GM18498 (cell line): Measurements from ENCODE around the gene IL13RA1.
"Not testable (repeated sequence)": the region's sequence is repeated elsewhere in the genome, so short reads cannot be mapped to it uniquely, and the experiment has no call there.

Source experiments
- ATAC-seq: cut with Tn5 transposase; IDR thresholded peaks from one replicate; pipeline ENCODE4 v1.9.1; 2021; ENCODE audit warnings: mild to moderate bottlenecking, moderate library complexity; ENCODE audit not compliant: unreplicated experiment

The IL13RA1 gene

GRCh38 chrX:118726887-118727685 lies at the start of gene IL13RA1:
IL13RA1 (plus strand) TSS chrX:118727606; CDS start chrX:118727639, 33 bp downstream.
- peak; percentile 49 for ATAC-seq

- ATAC-seq: no peak
These were observed 48.1 kb upstream of the IL13RA1 start for GRCh38 chrX:118679290-118679689.

GRCh38 chrX:118682258-118683014 lies 45.0 kb upstream of the IL13RA1 start:
- ATAC-seq: no peak

- no peak for ATAC-seq
These were observed 42.0 kb upstream of the IL13RA1 start for GRCh38 chrX:118685393-118685792.

- no peak for ATAC-seq
These were observed 38.5 kb upstream of the IL13RA1 start for GRCh38 chrX:118688935-118689334.

- no peak for ATAC-seq
These were observed 33.6 kb upstream of the IL13RA1 start for GRCh38 chrX:118693843-118694242.

GRCh38 chrX:118694638-118695037 lies 32.8 kb upstream of the IL13RA1 start:
- ATAC-seq: no peak

GRCh38 chrX:118698516-118699170 lies 28.8 kb upstream of the IL13RA1 start:
- ATAC-seq: no peak

GRCh38 chrX:118702741-118703140 lies 24.7 kb upstream of the IL13RA1 start:
- no peak for ATAC-seq

GRCh38 chrX:118706681-118707080 lies 20.7 kb upstream of the IL13RA1 start:
- no peak for ATAC-seq

- no peak for ATAC-seq
These were observed 12.9 kb upstream of the IL13RA1 start for GRCh38 chrX:118714521-118714920.

- not testable (repeated sequence) for ATAC-seq
These were observed 11.5 kb upstream of the IL13RA1 start for GRCh38 chrX:118715917-118716316.

- not testable (repeated sequence) for ATAC-seq
These were observed 10.6 kb upstream of the IL13RA1 start for GRCh38 chrX:118716833-118717232.

GRCh38 chrX:118717678-118718391 lies 9.6 kb upstream of the IL13RA1 start:
- ATAC-seq: no peak

GRCh38 chrX:118718737-118719136 lies 8.7 kb upstream of the IL13RA1 start:
- ATAC-seq: peak; percentile 45

- ATAC-seq: no peak
These were observed 7.2 kb upstream of the IL13RA1 start for GRCh38 chrX:118720058-118720707.

GRCh38 chrX:118723376-118723775 lies 4.0 kb upstream of the IL13RA1 start:
- no peak for ATAC-seq

- ATAC-seq: no peak
These were observed 3.0 kb upstream of the IL13RA1 start for GRCh38 chrX:118724365-118724764.

- ATAC-seq: no peak
These were observed 2.6 kb upstream of the IL13RA1 start for GRCh38 chrX:118724775-118725174.

GRCh38 chrX:118726396-118726795 lies 1.0 kb upstream of the IL13RA1 start:
- ATAC-seq: no peak
